HG03354 (cell line): Measurements from ENCODE around the gene GNL2.

Experiments used
- ATAC-seq: cut with Tn5 transposase; IDR thresholded peaks from one replicate; pipeline ENCODE4 v1.9.1; 2021; ENCODE audit warnings: mild to moderate bottlenecking; ENCODE audit not compliant: unreplicated experiment, poor library complexity, severe bottlenecking

Gene GNL2

DNA sequence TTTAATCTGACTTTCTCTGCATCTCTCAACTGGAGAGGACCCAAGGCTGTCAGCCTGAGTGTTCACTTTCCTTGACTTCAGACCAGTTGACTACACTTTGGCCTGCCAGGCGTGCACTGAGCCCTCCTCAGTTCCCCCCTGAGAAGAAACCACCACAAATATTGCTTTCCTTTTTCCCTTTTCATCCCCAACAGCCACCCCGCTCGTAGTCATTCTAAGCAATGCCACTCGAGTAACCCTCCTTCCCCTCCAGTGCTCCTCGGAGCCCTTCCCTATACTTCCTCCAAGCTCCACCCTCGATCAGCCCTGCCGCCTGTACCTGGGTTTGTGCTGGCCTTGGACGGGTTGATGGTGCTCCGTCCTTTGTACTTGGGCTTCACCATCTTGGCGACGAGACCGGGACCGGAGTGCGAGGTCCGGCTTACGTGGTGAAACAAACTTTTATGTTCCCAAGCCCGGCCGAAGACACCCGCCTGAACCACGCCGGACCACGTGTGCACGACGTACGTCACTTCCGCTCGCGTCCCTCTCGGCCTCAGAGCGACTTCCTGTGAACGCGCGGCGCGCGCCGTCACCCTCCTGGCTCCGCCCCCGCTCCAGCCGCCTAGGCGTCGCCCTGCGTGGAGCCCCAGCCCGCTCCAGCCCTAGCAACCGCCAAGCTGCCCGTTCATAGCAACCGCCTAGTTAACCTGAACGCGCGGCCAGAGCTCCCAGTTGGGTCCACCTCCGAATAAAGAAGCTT, at the start of gene GNL2:
TSS of gene GNL2 (minus strand) at position 498 of the 742 bp plus-strand sequence. CDS start at position 383, 115 bp downstream.
- ATAC-seq = peak; percentile 96

DNA sequence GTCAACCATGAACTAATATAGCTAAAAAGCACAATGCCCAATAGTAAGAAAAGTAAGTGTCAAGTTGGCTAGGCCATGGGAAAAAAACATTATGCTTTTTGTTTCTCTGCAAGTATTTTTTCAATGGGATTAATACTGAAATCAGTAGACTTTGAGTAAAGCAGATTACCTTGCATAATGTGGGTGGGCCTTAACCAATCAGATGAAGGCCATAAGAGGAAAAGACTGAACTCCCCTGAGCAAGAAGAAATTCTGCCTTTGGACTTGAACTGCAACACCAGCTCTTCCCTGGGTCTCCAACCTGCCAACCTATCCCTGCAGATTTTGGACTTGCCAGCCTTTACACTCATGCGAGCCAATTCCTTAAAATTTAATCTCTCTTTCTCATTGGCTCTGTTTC, 45.3 kb upstream of the GNL2 start:
- ATAC-seq = no peak

DNA sequence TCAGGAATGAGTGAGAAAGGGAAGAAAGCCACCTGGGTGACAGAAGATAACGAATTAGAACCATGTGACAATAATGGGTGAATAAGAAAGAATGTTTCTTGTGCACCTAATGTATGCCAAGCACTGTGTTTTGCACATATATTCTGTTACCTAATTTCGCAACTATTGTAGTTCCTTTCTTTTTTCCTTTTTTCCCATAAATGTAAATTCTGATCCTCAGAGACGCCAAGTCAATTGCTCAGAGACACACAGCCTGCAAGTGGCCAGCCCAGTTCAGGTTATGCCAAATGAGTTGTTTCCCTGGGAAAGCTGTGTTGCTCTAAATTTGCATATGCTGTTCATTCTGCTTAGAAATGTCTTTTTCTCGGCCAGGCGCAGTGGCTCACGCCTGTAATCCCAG, 40.7 kb upstream of the GNL2 start:
- ATAC-seq = no peak

- ATAC-seq = no peak
Measured at GRCh38 chr1:37634992-37635902, 39.5 kb upstream of the GNL2 start.

DNA sequence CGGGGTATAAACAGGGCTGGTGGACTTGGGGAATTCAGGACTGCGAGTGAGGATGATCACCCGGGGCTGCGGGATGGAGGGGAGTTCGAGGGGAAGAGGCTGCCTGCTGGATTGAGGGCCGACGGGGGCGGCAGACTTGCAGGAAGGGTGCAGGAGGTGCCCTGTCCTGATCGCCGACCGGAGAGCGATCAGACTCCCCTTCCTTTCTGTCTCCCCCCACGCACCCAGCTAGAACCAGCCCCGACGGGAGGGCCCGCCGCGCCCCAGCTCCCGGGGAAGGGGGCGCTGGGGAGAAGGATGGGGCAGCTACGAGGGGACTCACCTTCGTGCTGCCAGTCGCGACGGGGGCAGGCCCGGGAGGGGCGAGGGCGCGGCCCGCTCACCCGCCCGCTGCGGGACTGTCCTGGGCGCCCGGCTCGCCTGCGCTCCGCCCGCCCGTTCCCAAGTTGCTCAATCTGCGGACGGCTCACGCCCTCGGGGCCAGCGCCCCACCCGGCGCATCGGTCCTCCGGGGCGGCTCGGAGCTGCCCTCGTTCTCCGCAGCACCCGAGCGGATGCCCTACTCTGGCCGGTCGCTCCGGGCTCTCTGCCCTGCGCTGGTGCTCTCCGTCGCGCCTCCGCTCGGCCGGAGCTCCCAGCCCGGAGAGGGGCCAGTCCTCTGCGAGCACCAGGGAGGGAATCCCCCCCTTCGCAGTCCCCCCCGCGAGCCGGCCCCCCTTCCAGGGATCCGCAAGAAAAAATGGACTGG, 38.7 kb upstream of the GNL2 start, which contains the start of gene RSPO1:
TSS of gene RSPO1 (minus strand) at position 649 of the 748 bp plus-strand sequence. CDS start 5,231 bp downstream, outside the sequence.
- ATAC-seq = no peak

- ATAC-seq = no peak
Measured at GRCh38 chr1:37633938-37634243, 38.2 kb upstream of the GNL2 start.

GRCh38 chr1:37633040-37633937, 37.6 kb upstream of the GNL2 start:
- no peak for ATAC-seq

- no peak for ATAC-seq
Measured at GRCh38 chr1:37631036-37631435, 35.3 kb upstream of the GNL2 start.

GRCh38 chr1:37630426-37631028, 34.8 kb upstream of the GNL2 start:
- no peak for ATAC-seq

DNA sequence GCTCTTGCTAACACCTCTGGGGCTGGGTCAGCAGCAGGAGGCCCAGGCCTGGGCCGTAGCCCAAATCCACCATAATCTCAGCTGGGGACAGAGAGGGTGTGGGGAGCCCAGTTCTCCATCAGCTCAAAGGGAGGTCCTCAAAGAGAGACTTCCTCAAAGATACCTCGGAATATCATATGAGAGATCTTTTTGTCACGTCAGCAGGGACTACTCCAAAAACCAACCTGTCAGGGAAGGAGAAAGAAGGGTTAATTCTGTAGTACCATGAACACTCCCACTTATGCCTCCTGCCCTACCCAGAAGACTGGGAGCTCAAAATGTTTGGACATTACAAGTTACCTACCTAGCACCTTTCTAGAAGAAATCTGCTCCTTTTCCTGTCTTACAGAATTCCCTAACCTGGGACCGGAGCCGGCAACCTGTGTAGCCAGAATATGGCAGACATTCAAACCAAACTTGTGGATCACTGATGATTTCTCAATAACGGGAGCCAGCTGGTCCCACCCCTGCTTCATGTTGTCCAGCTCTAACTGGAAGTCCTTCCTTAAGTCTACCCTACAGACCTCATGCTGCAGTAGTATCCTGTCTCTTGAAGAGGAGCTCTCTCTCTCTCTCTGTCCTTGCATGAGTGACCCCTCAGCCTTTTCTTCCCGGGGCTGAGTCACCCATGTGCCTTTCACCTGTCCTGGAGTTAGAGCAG, 34.1 kb upstream of the GNL2 start:
- ATAC-seq = no peak

DNA sequence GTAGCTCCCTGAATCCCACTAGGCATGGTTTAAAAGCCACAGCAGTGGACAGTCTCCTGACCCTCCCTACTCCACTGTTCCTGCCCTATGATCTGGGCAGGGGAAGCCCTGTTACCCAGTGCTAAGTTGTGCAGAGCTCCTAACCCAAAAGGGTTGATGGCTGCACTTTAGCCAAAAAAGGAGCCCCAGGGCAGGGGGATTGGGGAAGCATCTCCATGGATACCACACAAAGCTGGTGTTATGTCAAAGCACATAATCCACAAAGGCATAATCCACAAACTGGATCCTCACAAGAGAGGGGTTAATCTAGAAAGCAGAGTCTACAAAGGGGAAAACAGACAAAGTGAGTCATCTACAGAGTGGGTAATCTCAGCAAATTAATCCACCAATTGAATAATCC, 33.3 kb upstream of the GNL2 start:
- no peak for ATAC-seq

DNA sequence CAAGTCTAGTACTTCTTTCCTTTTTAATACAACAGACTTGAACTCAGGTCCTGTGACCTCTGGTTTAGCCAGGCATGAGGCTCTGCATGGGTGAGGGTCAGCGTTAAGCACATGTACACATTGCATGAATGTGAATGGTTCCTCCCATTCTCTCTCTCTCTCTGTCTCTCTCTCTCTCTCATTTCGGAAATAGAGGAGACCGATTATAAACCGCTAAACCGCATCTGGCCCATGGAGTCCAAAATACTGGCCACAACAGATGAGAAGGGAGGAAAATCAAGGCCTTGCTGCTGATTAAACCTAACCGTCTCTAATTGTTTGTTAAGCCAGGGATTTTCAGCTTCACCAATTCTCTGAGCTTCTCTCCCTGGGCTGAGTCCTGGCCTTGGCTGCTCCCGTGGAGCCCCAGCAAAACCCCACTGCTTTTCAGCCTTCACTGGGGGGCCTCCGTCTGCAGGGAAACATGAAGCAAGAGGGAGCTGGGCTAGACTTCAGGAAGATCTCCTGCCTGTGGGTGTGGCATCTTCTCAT, 32.4 kb upstream of the GNL2 start:
- ATAC-seq = no peak

DNA sequence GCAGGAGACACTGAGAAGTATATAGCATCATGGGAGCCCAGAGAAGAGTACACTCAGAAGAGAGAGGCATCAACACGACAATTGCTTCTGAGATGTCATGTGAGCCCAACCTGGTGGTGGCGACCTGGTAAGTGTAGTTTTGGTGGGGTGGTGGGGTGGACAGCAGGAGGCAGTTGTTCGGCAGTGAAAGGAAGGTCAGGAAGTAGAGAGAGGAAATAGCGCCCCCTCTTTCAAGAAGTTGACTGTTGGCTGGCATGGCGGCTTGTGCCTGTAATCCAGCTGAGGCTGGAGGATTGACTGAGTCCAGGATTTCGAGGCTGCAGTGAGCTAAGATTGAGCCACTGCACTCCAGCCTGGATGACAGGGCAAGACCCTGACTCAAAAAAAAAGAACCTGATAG, 26.4 kb upstream of the GNL2 start:
- ATAC-seq = no peak

- no peak for ATAC-seq
Measured at GRCh38 chr1:37621326-37621870, 25.7 kb upstream of the GNL2 start.

- ATAC-seq = no peak
Measured at GRCh38 chr1:37620707-37621106, 25.0 kb upstream of the GNL2 start.

DNA sequence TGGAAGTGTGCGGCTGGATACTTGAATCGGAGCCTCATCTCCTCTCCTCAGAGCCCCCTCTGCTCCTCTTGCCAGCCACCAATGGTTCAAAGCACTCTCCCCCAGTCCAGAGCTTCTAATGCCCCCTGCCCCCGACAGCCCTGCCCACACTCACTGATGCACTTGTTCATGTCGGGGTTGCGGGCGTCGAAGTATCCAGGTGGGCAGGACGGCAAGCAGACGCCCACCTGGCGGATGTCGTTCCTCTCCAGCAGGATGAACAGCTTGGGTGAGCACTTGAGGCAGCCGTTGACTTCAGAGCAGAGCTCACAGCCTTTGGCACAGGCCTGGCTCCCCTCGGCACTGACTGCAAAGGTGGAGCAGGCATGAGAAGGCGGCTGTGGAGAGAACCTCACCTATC, 20.6 kb upstream of the GNL2 start:
- ATAC-seq = no peak

DNA sequence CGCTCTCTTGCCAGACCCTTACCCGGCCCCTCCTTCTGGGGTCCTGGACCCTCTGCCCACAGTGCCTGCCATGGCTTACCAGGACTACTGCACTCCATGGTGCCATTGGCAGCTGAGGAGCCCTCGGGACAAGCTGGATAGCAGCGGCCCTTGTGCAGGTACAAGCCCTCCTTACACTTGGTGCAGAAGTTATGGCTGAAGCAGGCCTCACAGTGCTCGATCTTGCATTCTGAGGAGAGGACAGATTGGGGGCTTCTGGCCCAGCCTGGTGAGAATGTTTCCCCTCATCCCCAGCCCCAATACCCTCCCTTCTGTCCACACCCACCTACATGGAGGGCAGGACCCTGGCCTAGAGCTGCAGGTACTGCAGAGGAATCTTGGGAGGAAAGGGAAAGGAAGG, 18.4 kb upstream of the GNL2 start:
- no peak for ATAC-seq

GRCh38 chr1:37612186-37612585, 16.4 kb upstream of the GNL2 start:
- no peak for ATAC-seq
